Transverse colon (tissue), 4 donors: Measurements from ENCODE around the gene ARHGEF16.

Experiments used
- CTCF ChIP-seq, 5 experiments: fragments of 200-600 bp in 3 of 5; fragments of 450-650 bp in 2 of 5; sonication (generic) in 3 of 5; IDR thresholded peaks; 1 replicate in 2 of 5; 2 replicates in 3 of 5; pipeline ENCODE4 v1.5.1; 2016 to 2017; ENCODE audit warnings: antibody characterized with exemption in 5 of 5, inconsistent platforms in 3 of 5, mild to moderate bottlenecking in 2 of 5, moderate library complexity in 1 of 5
- POLR2A ChIP-seq: fragments of 450-650 bp; IDR thresholded peaks from one replicate; pipeline ENCODE4 v1.6.1; 2016; ENCODE audit warnings: antibody characterized with exemption, mild to moderate bottlenecking, moderate library complexity
- POLR2AphosphoS5 ChIP-seq, 3 donors: sonication (generic); formaldehyde crosslinking; IDR thresholded peaks; one replicate each; pipeline ENCODE4 v1.6.1; 2016; ENCODE audit warnings: antibody characterized with exemption in 3 of 3

- no peak for TF ChIP-seq POLR2A
- TF ChIP-seq CTCF (IDR thresholded peaks at IDR 0.05) = no peak
- no peak for TF ChIP-seq POLR2AphosphoS5 (IDR thresholded peaks at IDR 0.05)
Measured at GRCh38 chr1:3461238-3461933, 6.9 kb downstream of the ARHGEF16 start.
